ENCODE results near the gene ADAMTS9. TPM values are rescaled to one million over a fixed set of nuclear protein-coding genes. Genes with fewer than 3 reads are reported as not detected.

Gene ADAMTS9
- total and polyA plus RNA-seq, 11 donors: 11.3 to 74.4 (median 18.8) TPM

DNA sequence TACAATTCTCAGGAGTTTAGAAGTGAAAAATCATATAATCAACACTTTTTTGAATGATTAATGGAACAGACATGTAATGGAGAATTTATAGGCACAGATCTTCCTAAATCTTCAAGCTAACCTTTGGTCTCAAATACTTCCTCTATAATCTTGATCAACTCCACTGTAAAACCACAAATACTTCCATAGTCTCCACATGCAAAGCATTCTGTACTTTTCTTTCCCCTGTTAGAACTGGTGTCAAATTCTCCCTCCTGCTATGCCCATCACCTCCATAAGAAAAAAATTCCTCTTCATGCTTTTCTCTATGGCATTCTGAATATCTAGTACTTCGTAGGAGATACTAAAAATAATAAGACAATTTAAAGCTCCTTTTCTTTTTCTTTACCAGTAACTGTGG is 214.3 kb downstream of the ADAMTS9 start:
- Histone ChIP-seq H3K4me3 (no peak overlapping the region), H3K4me1 (no peaks in the 10 kb centered on the region), H3K27me3 (peaks cover 0 to 10% (median 0%) of the 10 kb centered on the region in 9 donors), H3K9me3 (no peaks in the 10 kb centered on the region), H3K27ac (no peak overlapping the region), H3K36me3 (no peaks in the 10 kb centered on the region)
- intact Hi-C loops (cut with DNase I): no loop called here
- WGBS, 4 donors: 69 to 91% (median 84%) methylated on average over 1 of the region's 1 CpG
- no peak for DNase-seq
- TF ChIP-seq, protein P1, sequence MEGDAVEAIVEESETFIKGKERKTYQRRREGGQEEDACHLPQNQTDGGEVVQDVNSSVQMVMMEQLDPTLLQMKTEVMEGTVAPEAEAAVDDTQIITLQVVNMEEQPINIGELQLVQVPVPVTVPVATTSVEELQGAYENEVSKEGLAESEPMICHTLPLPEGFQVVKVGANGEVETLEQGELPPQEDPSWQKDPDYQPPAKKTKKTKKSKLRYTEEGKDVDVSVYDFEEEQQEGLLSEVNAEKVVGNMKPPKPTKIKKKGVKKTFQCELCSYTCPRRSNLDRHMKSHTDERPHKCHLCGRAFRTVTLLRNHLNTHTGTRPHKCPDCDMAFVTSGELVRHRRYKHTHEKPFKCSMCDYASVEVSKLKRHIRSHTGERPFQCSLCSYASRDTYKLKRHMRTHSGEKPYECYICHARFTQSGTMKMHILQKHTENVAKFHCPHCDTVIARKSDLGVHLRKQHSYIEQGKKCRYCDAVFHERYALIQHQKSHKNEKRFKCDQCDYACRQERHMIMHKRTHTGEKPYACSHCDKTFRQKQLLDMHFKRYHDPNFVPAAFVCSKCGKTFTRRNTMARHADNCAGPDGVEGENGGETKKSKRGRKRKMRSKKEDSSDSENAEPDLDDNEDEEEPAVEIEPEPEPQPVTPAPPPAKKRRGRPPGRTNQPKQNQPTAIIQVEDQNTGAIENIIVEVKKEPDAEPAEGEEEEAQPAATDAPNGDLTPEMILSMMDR (IDR thresholded peaks at IDR 0.05): no peak
- no peak for TF ChIP-seq POLR2A (IDR thresholded peaks at IDR 0.05)
- ATAC-seq: no peak

DNA sequence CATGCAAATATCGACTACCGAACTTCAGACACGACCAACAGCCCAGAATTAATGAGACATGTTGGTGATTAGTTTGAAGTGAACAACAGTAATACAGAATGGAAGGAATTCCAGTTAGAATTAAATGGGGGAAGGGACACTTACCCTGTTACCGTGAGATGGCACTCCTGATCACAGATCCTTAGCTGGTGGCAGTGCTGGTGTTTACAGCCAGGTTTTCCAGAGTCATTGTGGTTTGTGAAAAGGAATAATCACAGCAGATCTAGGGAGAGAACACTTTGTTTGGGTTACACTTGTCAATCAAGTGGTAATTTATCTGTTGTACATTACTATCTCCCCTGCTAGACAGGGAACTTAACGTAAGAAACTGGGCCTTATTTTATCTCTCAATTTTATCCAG is 217.4 kb downstream of the ADAMTS9 start:
- no peak overlapping the region for H3K27ac ChIP-seq

DNA sequence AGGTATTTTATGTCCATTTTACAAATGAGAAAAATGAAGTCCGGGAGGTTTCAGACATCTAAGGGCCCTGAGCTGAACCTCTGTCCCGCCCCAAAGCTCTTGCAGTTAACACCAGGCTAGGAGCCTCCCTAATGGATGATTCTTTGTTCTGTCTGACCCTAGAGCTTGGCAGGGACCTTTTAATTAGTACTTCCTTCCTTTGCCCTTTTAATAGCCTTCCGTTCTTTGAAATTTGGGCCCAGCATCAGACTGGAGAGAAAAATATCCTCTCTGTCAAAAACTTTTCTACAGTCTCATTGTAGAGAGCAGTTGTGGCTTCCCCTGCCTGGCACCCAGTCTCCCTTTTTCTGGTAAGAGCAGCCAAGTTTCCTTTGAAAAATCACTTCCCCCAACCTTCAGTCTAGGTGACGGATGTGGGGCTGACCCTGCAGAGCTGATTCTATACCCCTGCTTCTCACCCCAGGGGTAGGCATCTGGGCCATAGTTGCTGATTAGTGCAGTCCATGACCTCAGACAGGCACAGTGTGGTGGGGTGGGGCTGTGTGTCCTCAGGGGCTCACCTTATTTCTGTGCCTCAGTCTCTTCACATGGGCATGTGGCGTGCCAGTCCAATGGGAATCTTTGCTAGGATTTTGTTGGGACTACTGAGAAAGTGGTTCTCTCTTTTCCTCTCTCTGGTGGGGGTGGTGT is 220.4 kb downstream of the ADAMTS9 start:
- Histone ChIP-seq H3K4me3 (no peak overlapping the region), H3K9me3 (no peaks in the 10 kb centered on the region), H3K27ac (no peak overlapping the region), H3K4me1 (peaks cover 0 to 6% (median 0%) of the 10 kb centered on the region in 12 donors), H3K27me3 (no peaks in the 10 kb centered on the region), H3K36me3 (no peaks in the 10 kb centered on the region)
- no peak for DNase-seq
- ATAC-seq: peak in 3 of 4 donors; percentile 39 to 71 (median 50)
- intact Hi-C loops (cut with DNase I): no loop called here
- TF ChIP-seq POLR2A (IDR thresholded peaks at IDR 0.05): no peak
- TF ChIP-seq, protein P1 (IDR thresholded peaks at IDR 0.05): no peak
- WGBS, 4 donors: 58 to 70% (median 66%) methylated on average over 5 of the region's 5 CpGs

More for the DNA sequence above, 217.4 kb downstream of the ADAMTS9 start:
- intact Hi-C loops (cut with DNase I): no loop called here
- TF ChIP-seq POLR2A (IDR thresholded peaks at IDR 0.05): no peak
- no peaks in the 10 kb centered on the region for H3K9me3 ChIP-seq
- WGBS, 4 donors: 91 to 96% (median 93%) methylated on average over 5 of the region's 5 CpGs
- peaks cover 0 to 6% (median 0%) of the 10 kb centered on the region in 12 donors for H3K4me1 ChIP-seq
- H3K4me3 ChIP-seq: no peak overlapping the region
- H3K27me3 ChIP-seq: peaks cover 0 to 10% (median 0%) of the 10 kb centered on the region in 9 donors
- ATAC-seq: no peak
- DNase-seq: no peak
- H3K36me3 ChIP-seq: no peaks in the 10 kb centered on the region

Data from heart left ventricle (tissue), 16 donors.